Spleen (tissue), 7 donors: Measurements from ENCODE around the gene SOX5.
"Not testable (repeated sequence)": the region's sequence is repeated elsewhere in the genome, so short reads cannot be mapped to it uniquely, and the experiment has no call there.

Experiments
- POLR2A ChIP-seq, 3 donors: fragments of 450-650 bp; IDR thresholded peaks; one replicate each; pipeline ENCODE4 v1.5.1; 2017; ENCODE audit warnings: antibody characterized with exemption in 3 of 3, mild to moderate bottlenecking in 1 of 3
- TF ChIP-seq, protein P1 (sequence below), 11 experiments: fragments of 200-600 bp in 7 of 11; fragments of 450-650 bp in 4 of 11; sonication (generic) in 4 of 11; IDR thresholded peaks in 8 of 11; conservative IDR thresholded peaks in 3 of 11; 1 replicate in 7 of 11; 2 replicates in 4 of 11; pipeline versions ENCODE4 v1.4.0 to v1.8.0; 2016 to 2021; ENCODE audit warnings: antibody characterized with exemption in 11 of 11, inconsistent platforms in 4 of 11, mild to moderate bottlenecking in 1 of 11
- donor health status: DM: no; HTN: no; CAD: no; lungs with moderate emphysema.
- donor health status: DM: no; HTN: no; CAD: no.
- donor health status: DM: no; HTN: no; CAD: no.

DNA sequence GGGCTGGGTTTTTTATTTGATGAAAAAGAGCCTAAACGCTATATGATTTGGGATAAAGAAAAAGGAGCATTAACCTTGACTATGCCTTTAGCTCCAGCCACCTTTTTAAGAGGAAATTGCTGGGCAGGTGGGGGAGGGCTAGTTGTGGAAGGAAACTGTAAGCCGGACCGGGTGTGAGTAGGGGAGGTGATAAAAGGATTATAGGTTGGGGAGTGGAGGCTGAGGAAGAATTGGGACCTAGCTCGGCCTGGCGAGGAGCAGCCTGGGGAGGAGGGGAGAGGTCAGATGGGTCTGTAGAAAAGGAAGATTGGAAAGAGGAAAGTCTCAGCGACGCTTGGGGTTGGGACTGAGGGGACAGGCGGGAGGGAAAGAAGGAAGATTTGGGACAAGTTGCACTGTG is 439.6 kb downstream of the SOX5 start:
- TF ChIP-seq, protein P1, sequence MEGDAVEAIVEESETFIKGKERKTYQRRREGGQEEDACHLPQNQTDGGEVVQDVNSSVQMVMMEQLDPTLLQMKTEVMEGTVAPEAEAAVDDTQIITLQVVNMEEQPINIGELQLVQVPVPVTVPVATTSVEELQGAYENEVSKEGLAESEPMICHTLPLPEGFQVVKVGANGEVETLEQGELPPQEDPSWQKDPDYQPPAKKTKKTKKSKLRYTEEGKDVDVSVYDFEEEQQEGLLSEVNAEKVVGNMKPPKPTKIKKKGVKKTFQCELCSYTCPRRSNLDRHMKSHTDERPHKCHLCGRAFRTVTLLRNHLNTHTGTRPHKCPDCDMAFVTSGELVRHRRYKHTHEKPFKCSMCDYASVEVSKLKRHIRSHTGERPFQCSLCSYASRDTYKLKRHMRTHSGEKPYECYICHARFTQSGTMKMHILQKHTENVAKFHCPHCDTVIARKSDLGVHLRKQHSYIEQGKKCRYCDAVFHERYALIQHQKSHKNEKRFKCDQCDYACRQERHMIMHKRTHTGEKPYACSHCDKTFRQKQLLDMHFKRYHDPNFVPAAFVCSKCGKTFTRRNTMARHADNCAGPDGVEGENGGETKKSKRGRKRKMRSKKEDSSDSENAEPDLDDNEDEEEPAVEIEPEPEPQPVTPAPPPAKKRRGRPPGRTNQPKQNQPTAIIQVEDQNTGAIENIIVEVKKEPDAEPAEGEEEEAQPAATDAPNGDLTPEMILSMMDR (IDR thresholded peaks at IDR 0.05 in 8 of 11, conservative IDR thresholded peaks at IDR 0.05 in 3 of 11): not testable (repeated sequence)
- TF ChIP-seq POLR2A (IDR thresholded peaks at IDR 0.05): not testable (repeated sequence)
